OCI-LY7 (cell line): Measurements from ENCODE around the gene CYRIA.

Source experiments
- CTCF ChIP-seq: fragments of 200-600 bp; sonication (generic); conservative IDR thresholded peaks from 2 replicates; pipeline ENCODE4 v1.5.1; 2014; ENCODE audit warnings: mild to moderate bottlenecking, antibody characterized with exemption, low read length, moderate library complexity, mixed read lengths
- EZH2phosphoT487 ChIP-seq: fragments of 200-600 bp; sonication (generic); IDR thresholded peaks from 2 replicates; pipeline ENCODE4 v1.6.1; 2018; ENCODE audit warnings: low read depth, borderline replicate concordance, mild to moderate bottlenecking, mixed run types, antibody characterized with exemption, low read length, moderate library complexity, mixed read lengths

DNA sequence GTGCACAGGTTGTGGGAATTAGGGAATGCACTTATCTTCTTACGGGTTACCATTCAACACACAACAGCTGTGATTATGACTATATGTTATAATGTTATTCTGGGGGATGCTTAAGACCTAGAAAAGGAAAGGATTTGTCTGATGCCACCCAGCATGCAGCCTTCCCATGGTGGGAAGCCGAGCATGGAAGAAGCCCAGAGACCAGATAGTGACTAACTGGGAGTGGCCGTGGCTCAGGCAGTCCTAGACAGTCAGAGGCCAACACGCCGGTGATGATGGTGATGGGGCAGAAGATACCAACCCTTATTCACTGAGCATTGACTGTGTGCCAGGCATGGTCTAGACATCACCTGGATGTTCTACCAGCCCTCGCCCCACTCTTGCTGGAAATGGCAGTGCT, 35.9 kb downstream of the CYRIA start:
- TF ChIP-seq CTCF = no peak
- TF ChIP-seq EZH2phosphoT487 = no peak
